Keratinocyte (primary cell): ENCODE results near the gene RBM47. TPM values are rescaled to one million over a fixed set of nuclear protein-coding genes. Genes with fewer than 3 reads are reported as not detected.

ENCODE experiments used
- DNase-seq: peaks from one replicate; pipeline ENCODE4 v3.0.0-alpha.2; 2011; ENCODE audit warnings: low read depth, missing footprints, low spot score
- FAIRE-seq: peaks from 2 replicates; lab custom pipeline; 2011; peaks lifted over from hg19 to GRCh38; lab: Jason Lieb, UNC
- H2AFZ ChIP-seq: 2 replicates; pipeline ENCODE4 v1.6.0; 2012; ENCODE audit warnings: low read length, control low read depth, inconsistent platforms; ENCODE audit not compliant: control insufficient read depth
- H3K27ac ChIP-seq: 2 replicates; pipeline ENCODE4 v1.5.1; 2011; ENCODE audit warnings: low read length; ENCODE audit not compliant: control insufficient read depth, insufficient read depth
- H3K27me3 ChIP-seq: 3 replicates; pipeline ENCODE4 v1.6.0; 2011; ENCODE audit warnings: low read length; ENCODE audit not compliant: control insufficient read depth, insufficient read depth; ENCODE audit errors: extremely low read depth
- H3K36me3 ChIP-seq, 2 experiments: 2 replicates in 1 of 2; 3 replicates in 1 of 2; pipeline ENCODE4 v1.5.1; 2011; ENCODE audit warnings: low read length in 2 of 2, mild to moderate bottlenecking in 1 of 2; ENCODE audit not compliant: control insufficient read depth in 2 of 2, insufficient read depth in 2 of 2; ENCODE audit errors: extremely low read depth in 1 of 2
- H3K4me1 ChIP-seq: 3 replicates; pipeline ENCODE4 v1.5.1; 2011; ENCODE audit warnings: low read length; ENCODE audit not compliant: control insufficient read depth, insufficient read depth; ENCODE audit errors: extremely low read depth
- H3K4me2 ChIP-seq: 3 replicates; pipeline ENCODE4 v1.6.0; 2011; ENCODE audit warnings: low read depth, low read length; ENCODE audit not compliant: control insufficient read depth, insufficient read depth; ENCODE audit errors: extremely low read depth
- H3K4me3 ChIP-seq, 3 experiments: fragments of 200-600 bp in 1 of 3; sonication (generic) in 1 of 3; 2 replicates in 2 of 3; 3 replicates in 1 of 3; pipeline ENCODE4 v1.5.1; 2011 to 2016; ENCODE audit warnings: low read length in 3 of 3, mild to moderate bottlenecking in 3 of 3, control low read depth in 2 of 3, inconsistent platforms in 1 of 3, low read depth in 1 of 3, mixed read lengths in 1 of 3, mixed run types in 1 of 3, moderate library complexity in 1 of 3; ENCODE audit not compliant: control insufficient read depth in 2 of 3, insufficient read depth in 2 of 3; ENCODE audit errors: extremely low read depth in 1 of 3
- H3K79me2 ChIP-seq: 2 replicates; pipeline ENCODE4 v1.6.0; 2012; ENCODE audit warnings: low read length; ENCODE audit not compliant: control insufficient read depth, insufficient read depth
- H3K9ac ChIP-seq: 3 replicates; pipeline ENCODE4 v1.6.0; 2011; ENCODE audit warnings: low read length; ENCODE audit not compliant: control insufficient read depth, insufficient read depth; ENCODE audit errors: extremely low read depth
- H3K9me1 ChIP-seq: 3 replicates; pipeline ENCODE4 v1.6.0; 2011; ENCODE audit warnings: low read length; ENCODE audit not compliant: control insufficient read depth, insufficient read depth; ENCODE audit errors: extremely low read depth
- H3K9me3 ChIP-seq: 2 replicates; pipeline ENCODE4 v1.5.1; 2012; ENCODE audit warnings: low read depth, low read length; ENCODE audit not compliant: control insufficient read depth
- H4K20me1 ChIP-seq: 3 replicates; pipeline ENCODE4 v1.6.0; 2011; ENCODE audit warnings: low read length; ENCODE audit not compliant: control insufficient read depth, insufficient read depth; ENCODE audit errors: extremely low read depth
- CTCF ChIP-seq, 3 experiments: IDR thresholded peaks in 1 of 3; conservative IDR thresholded peaks in 1 of 3; optimal IDR thresholded peaks in 1 of 3; 2 replicates in 2 of 3; 3 replicates in 1 of 3; pipeline versions ENCODE3 to v1.5.1; 2011; ENCODE audit warnings: low read length in 3 of 3, mild to moderate bottlenecking in 3 of 3, moderate library complexity in 2 of 3, control low read depth in 1 of 3, inconsistent platforms in 1 of 3; ENCODE audit not compliant: insufficient read depth in 2 of 3; ENCODE audit errors: extremely low read depth in 1 of 3
- EZH2 ChIP-seq: IDR thresholded peaks from one replicate; pipeline ENCODE4 v1.6.1; 2012; ENCODE audit warnings: inconsistent platforms, mild to moderate bottlenecking, low read length, moderate library complexity
- dilution Hi-C: fragments of 300-500 bp; cut with MboI; formaldehyde crosslinking; loops from one replicate; pipeline ENCODE4 v1.7.0; 2020; ENCODE audit warnings: low sequenced_read_pairs; ENCODE audit not compliant: extremely low pct_ligation_motif_present
- polyA plus RNA-seq, 5 experiments: library from polyadenylated mRNA; depleted of rRNA in 3 of 5; stranded (reverse) in 3 of 5; stranded (forward) in 1 of 5; unstranded in 1 of 5; fragments of >200 nt; gene quantifications; 1 replicate in 1 of 5; 2 replicates in 3 of 5; 3 replicates in 1 of 5; pipeline versions ENCODE4 v1.2.1 to v1.2.3, GENCODE V29; 2011 to 2012; ENCODE audit warnings: missing spikeins in 2 of 5, low read depth in 1 of 5, low replicate concordance in 1 of 5

RBM47 gene
- polyA plus RNA-seq, 1 donor (not counting 4 experiments of a cell fraction or from before 2014, with no cell fraction given): 6.9 TPM

- no peak for TF ChIP-seq CTCF (optimal IDR thresholded peaks at IDR 0.05 in 1 of 3, IDR thresholded peaks at IDR 0.05 in 1 of 3, conservative IDR thresholded peaks at IDR 0.05 in 1 of 3; ENCODE audit: extremely low read depth in 1 of 3, insufficient read depth in 2 of 3, low read length in 3 of 3)
- no peak for TF ChIP-seq EZH2
- dilution Hi-C loops: no loop called here
- no peaks in the 10 kb centered on the region for H3K9me3 ChIP-seq
- DNase-seq: no peak
- H3K4me1 ChIP-seq: peaks cover 17% of the 10 kb centered on the region
- peak overlapping the region; percentile 91 for H3K4me2 ChIP-seq
- no peaks in the 10 kb centered on the region for H3K9me1 ChIP-seq
- no peaks in the 10 kb centered on the region for H3K79me2 ChIP-seq
- FAIRE-seq: peak; percentile 26
- H3K27ac ChIP-seq: no peak overlapping the region
- H2AFZ ChIP-seq: peak overlapping the region; percentile 47
- H4K20me1 ChIP-seq: no peaks in the 10 kb centered on the region
- H3K4me3 ChIP-seq: peak overlapping the region in 1 of 3 experiments; percentile 56
- H3K27me3 ChIP-seq: no peaks in the 10 kb centered on the region
- no peak overlapping the region for H3K9ac ChIP-seq
- no peaks in the 10 kb centered on the region for H3K36me3 ChIP-seq
These were observed 114.6 kb downstream of the RBM47 start for GRCh38 chr4:40515037-40515397.

- peak overlapping the region; percentile 91 for H3K4me2 ChIP-seq
- H2AFZ ChIP-seq: peak overlapping the region; percentile 72
- H3K27ac ChIP-seq: peak overlapping the region; percentile 36
- no peaks in the 10 kb centered on the region for H3K9me3 ChIP-seq
- DNase-seq (no peak), FAIRE-seq (peak; percentile 81)
- no peaks in the 10 kb centered on the region for H3K36me3 ChIP-seq
- no peaks in the 10 kb centered on the region for H3K27me3 ChIP-seq
- H4K20me1 ChIP-seq: no peaks in the 10 kb centered on the region
- no peak for TF ChIP-seq CTCF (optimal IDR thresholded peaks at IDR 0.05 in 1 of 3, IDR thresholded peaks at IDR 0.05 in 1 of 3, conservative IDR thresholded peaks at IDR 0.05 in 1 of 3; ENCODE audit: extremely low read depth in 1 of 3, insufficient read depth in 2 of 3, low read length in 3 of 3)
- TF ChIP-seq EZH2: no peak
- no peak overlapping the region for H3K9ac ChIP-seq
- no peaks in the 10 kb centered on the region for H3K79me2 ChIP-seq
- no peaks in the 10 kb centered on the region for H3K9me1 ChIP-seq
- peak overlapping the region in 2 of 3 experiments; percentile 45 to 56 for H3K4me3 ChIP-seq
- dilution Hi-C loops: no loop called here
- peaks cover 17% of the 10 kb centered on the region for H3K4me1 ChIP-seq
These were observed 115.1 kb downstream of the RBM47 start for GRCh38 chr4:40514497-40514951.
